NCI-H128 (cell line): Measurements from ENCODE around the gene TMEM269.

Experiments
- DNase-seq: peaks from one replicate; lab custom pipeline; 2025; ENCODE audit not compliant: unreplicated experiment; lab: John Stamatoyannopoulos, UW

Gene TMEM269

GRCh38 chr1:42820813-42821212, 36.0 kb downstream of the TMEM269 start:
- no peak for DNase-seq

DNA sequence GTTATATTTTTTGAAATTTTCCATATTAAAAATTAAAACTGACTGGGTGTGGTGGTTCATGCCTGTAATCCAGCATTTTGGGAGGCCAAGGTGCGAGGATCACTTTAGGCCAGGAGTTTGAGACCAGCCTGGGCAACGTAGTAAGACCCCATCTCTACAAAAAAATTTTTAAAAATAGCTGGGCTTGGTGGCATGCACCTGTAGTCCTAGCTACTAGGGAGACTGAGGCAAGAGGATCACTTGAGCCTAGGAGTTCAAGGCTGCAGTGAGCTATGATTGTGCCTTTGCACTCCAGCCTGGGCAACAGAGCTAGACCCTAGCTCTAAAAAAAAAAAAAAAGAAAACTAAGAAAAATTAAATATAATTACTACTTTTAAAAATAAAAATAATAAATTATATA, 36.9 kb downstream of the TMEM269 start:
- no peak for DNase-seq

GRCh38 chr1:42822800-42823392, 38.1 kb downstream of the TMEM269 start:
- no peak for DNase-seq

GRCh38 chr1:42824481-42825035, 39.8 kb downstream of the TMEM269 start:
- DNase-seq = no peak

GRCh38 chr1:42825036-42825851, 40.5 kb downstream of the TMEM269 start:
- DNase-seq = no peak

DNA sequence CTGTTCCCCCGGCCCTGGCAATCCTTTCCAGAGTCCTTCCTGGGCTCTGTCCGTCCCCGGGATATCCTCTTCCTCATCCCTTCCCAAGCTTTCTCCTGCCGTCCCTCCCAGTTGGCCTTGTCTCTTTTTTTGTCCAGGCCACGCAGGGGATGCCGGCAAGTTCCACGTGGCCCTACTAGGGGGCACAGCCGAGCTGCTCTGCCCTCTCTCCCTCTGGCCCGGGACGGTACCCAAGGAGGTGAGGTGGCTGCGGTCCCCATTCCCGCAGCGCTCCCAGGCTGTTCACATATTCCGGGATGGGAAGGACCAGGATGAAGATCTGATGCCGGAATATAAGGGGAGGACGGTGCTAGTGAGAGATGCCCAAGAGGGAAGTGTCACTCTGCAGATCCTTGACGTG, 45.8 kb downstream of the TMEM269 start:
- no peak for DNase-seq

DNA sequence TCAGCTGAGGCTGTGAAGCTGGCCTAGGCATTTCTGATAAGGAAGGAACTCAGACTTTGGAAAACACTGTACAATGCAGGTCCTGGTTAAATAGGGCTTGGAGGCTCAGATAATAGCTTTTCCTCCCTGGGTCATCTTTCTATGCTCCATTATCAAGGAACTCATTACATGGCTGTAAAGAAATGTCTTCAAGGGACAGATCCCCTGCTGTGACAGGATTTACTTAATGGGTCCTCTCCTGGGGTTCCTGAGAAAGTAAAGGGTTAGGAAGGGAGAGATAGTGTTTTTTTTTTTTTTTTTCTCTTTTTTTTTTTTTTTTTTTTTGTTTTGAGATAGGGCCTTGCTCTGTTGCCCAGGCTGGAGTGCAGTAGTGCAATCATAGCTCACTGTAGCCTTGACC, 46.5 kb downstream of the TMEM269 start:
- no peak for DNase-seq

GRCh38 chr1:42832641-42833240, 48.0 kb downstream of the TMEM269 start:
- DNase-seq = no peak

- DNase-seq = no peak
These were observed 49.2 kb downstream of the TMEM269 start for GRCh38 chr1:42833981-42834380.

DNA sequence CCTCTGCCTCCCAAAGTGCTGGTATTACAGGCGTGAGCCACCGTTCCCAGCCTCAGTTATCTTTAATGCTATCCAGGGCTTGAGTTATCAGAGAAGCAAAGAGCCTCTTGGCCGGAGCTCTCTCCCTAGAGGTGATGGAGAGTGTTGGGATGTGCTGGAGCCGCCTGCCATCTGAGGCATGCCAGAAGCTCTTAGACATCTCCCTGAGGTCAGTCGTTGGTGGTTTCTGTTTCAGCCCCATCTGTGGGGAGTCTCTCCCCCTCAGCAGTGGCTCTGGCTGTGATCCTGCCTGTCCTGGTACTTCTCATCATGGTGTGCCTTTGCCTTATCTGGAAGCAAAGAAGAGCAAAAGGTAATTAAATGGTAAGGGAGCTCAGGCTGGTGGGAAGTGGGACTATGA, 50.0 kb downstream of the TMEM269 start:
- no peak for DNase-seq

- DNase-seq = no peak
These were observed 50.6 kb downstream of the TMEM269 start for GRCh38 chr1:42835422-42835821.

GRCh38 chr1:42837709-42838108, 52.9 kb downstream of the TMEM269 start:
- no peak for DNase-seq

GRCh38 chr1:42838482-42839190, 53.8 kb downstream of the TMEM269 start:
- no peak for DNase-seq

- no peak for DNase-seq
These were observed 56.2 kb downstream of the TMEM269 start for GRCh38 chr1:42841010-42841409.

- DNase-seq = no peak
These were observed 56.8 kb downstream of the TMEM269 start for GRCh38 chr1:42841440-42842147.

DNA sequence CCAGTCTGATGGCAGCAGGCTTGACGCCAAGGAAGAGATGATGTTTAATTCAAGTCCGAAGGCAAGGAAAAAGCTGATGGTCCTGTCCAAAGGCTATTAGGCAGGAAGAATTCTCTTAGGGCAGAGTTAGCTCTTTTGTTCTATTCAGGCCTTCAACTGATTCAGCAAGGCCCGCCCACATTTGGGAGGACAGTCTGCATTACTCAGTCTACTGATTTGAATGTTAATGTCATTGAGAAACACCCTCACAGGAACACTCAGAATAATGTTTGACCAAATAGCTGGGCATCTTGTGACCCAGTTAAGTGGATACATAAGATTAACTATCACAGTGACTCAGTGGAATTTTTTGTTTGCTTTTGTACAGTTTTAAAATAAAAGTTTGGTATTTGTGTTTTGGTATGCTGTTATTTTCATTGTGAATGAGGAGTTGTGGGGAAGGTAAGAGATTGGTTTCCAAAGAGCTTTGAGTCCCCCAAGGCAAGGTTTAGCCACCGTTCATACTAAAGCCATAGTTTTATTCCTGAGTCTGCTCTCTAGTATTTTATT, 59.9 kb downstream of the TMEM269 start:
- no peak for DNase-seq

- no peak for DNase-seq
These were observed 60.4 kb downstream of the TMEM269 start for GRCh38 chr1:42845193-42845592.

GRCh38 chr1:42845866-42846256, 61.1 kb downstream of the TMEM269 start:
- no peak for DNase-seq

DNA sequence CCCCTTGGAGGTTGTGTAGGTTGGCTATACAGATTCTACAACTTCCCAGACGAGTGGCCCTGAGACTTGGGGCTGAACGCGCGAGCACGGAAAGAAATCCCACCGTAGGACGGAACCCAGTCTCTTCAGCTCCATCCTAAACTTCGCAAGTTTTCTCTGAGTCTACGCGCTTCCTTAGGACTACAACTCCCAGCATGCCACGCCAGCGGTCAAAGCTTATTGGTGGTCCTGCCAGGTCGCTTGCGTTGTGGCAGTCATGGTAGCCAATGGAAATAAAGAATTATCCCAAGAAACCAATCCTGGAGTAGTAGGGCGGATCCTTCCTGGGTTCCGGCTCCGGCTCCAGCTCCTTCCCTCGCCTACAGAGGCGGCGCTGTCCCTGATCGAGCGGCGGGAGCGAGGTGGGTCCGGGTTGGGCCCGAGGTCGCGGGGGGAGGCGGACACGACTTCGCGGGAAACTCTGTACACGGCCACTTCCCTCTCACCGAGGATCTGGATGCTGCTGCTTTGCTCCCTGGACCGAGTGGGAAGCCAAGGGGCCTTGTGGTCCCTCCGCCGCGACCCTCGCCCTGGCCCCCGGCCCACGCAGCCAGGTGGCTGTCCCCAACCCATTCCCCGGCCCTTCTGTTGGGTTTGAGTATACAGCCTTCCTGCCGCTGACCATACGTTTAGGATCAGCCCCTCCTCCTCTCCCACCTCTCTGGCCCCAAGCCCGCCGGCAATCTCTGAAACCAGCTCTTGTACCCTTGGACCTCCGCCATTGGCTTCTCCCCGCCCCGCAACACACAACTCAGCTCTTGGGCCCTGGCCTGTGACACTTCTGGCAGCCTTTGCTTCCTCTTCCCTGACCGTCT, 61.7 kb downstream of the TMEM269 start, which contains the start of gene ZNF691:
ZNF691 (plus strand) TSS at position 357 of the 854 bp plus-strand sequence. CDS start 3,046 bp downstream, outside the sequence.
- DNase-seq = peak; percentile 95
